GM12875 (cell line): Measurements from ENCODE around the gene HERPUD2.

Experiments
- H3K4me3 ChIP-seq: one replicate; pipeline ENCODE4 v1.5.1; 2011; ENCODE audit warnings: low read depth, low read length, control low read depth
- TF ChIP-seq, protein P1 (sequence below): IDR thresholded peaks from 2 replicates; pipeline ENCODE4 v1.5.1; 2011; ENCODE audit warnings: low read depth, mild to moderate bottlenecking, control low read depth, inconsistent platforms, low read length, moderate library complexity, borderline replicate concordance; ENCODE audit not compliant: insufficient read depth

Gene HERPUD2

GRCh38 chr7:35722054-35722849 lies 27.3 kb upstream of the HERPUD2 start:
- H3K4me3 ChIP-seq: no peak overlapping the region

DNA sequence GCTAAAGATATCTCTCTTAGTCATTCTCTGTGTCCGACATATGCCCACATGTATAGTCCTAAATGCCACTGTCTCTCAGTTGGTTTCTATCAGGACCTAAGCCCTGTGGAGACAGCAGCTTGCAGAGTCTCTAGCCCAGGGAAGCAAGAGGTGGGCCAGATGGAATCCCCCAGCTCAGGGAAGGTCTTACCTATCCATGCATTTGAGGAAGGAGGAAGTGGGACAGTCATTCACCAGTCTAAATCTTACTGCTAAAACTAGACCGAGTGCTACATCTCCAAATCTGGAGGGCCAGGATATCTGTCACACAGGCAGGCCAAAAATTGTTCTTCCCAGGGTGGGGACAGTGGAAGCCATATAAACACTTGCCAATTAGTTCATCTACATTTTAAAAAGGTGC lies 26.4 kb upstream of the HERPUD2 start:
- TF ChIP-seq, protein P1, sequence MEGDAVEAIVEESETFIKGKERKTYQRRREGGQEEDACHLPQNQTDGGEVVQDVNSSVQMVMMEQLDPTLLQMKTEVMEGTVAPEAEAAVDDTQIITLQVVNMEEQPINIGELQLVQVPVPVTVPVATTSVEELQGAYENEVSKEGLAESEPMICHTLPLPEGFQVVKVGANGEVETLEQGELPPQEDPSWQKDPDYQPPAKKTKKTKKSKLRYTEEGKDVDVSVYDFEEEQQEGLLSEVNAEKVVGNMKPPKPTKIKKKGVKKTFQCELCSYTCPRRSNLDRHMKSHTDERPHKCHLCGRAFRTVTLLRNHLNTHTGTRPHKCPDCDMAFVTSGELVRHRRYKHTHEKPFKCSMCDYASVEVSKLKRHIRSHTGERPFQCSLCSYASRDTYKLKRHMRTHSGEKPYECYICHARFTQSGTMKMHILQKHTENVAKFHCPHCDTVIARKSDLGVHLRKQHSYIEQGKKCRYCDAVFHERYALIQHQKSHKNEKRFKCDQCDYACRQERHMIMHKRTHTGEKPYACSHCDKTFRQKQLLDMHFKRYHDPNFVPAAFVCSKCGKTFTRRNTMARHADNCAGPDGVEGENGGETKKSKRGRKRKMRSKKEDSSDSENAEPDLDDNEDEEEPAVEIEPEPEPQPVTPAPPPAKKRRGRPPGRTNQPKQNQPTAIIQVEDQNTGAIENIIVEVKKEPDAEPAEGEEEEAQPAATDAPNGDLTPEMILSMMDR: no peak
- no peak overlapping the region for H3K4me3 ChIP-seq

More at GRCh38 chr7:35722054-35722849, 27.3 kb upstream of the HERPUD2 start:
- TF ChIP-seq, protein P1: no peak

- no peak overlapping the region for H3K4me3 ChIP-seq
- TF ChIP-seq, protein P1: no peak
Measured at GRCh38 chr7:35720849-35721248, 25.9 kb upstream of the HERPUD2 start.

DNA sequence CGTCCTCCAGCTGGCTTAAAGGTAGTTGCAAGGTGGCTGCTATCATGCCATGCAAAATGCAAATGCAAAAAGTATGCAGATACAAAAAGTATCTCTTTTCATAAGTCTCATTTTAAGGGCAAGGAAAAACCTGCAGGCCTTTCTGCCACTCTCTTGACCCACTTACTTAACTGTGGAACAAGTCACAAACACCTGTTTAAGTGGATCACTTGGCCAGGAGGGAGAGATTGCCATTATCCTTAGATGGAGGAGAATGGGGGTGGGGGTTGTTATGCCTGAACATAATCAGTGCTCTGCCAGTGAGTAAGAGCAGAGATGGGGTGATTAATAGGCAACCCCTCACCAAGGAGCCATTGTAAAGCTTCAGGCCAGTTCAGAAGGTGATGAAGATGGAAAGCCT lies 25.1 kb upstream of the HERPUD2 start:
- H3K4me3 ChIP-seq: no peak overlapping the region
- TF ChIP-seq, protein P1: no peak

DNA sequence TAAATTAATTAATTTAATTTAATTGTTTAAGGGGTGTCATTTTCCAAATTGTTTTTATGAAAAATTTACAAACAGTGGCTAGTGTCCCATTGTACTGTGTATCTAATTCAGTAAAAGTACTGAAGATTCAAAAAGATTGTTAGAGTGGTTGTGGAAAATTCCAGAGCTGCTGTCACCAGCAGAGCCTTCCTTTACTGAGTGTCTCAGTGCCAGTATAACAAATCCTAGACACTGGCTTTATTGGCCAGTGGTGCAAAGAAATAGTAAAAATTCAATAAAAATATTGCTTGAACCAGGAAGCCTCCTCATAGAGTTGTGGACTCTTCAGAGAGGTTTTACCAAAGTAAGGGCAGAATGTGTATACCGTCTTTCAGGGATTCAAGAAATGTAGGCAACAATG lies 23.1 kb upstream of the HERPUD2 start:
- TF ChIP-seq, protein P1: no peak
- no peak overlapping the region for H3K4me3 ChIP-seq

DNA sequence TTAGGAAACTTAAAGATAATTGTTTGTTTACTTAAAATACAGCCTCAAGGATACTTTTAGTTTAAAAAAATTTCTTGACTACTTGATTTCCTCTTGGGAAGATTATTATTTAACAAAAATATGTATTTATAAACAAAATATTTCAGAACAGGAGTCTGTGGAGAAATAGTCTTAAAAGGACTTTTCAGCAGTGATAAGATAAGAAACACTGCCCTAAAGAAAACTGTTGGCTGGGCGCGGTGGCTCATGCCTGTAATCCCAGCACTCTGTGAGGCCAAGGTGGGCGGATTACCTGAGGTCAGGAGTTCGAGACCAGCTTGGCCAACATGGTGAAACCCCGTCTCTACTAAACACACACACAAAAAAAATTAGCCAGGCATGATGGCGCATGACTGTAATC lies 22.6 kb upstream of the HERPUD2 start:
- TF ChIP-seq, protein P1: no peak
- H3K4me3 ChIP-seq: no peak overlapping the region

- TF ChIP-seq, protein P1: no peak
- no peak overlapping the region for H3K4me3 ChIP-seq
Measured at GRCh38 chr7:35717013-35717412, 22.1 kb upstream of the HERPUD2 start.
